ENCODE data around the gene PFKM.

PFKM gene

DNA sequence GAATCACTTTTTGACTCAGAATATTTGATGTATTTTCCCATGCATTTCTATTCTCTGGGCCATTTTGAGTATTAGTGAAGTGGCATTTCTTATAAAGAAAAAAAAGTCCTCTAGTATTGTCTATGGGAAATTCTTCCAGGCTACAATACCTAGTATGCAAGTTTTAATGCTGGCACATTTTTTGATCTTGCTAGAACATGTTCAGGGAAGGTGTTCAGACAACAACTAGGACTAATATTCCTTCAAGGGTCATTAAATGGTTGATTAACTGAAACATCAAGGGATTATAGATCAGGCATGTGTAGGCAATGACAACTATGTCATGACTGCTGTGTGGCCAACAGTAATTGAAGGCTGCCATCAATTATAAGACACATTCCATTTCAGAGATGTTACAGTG lies 71.9 kb downstream of the PFKM start:
- no peak for DNase-seq

DNA sequence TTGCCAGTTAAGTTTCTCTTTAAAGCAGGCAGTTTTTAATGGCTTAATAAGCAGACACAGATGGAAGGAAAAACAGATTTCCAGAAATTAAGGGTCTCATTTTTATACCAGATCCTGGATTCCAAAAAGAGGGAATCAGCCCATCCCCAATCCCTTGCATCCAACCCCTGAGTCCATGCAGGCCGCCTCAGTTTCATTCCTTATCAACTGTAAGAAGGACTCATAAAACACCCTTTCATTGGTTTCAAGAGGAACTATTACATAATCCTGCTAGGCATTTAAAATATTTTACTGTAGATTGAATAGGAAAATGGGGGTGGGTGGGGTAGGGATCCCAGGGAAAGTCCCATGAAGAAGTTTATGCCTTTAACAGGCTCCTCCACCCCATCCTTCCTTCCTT lies 73.7 kb downstream of the PFKM start:
- no peak for DNase-seq

DNA sequence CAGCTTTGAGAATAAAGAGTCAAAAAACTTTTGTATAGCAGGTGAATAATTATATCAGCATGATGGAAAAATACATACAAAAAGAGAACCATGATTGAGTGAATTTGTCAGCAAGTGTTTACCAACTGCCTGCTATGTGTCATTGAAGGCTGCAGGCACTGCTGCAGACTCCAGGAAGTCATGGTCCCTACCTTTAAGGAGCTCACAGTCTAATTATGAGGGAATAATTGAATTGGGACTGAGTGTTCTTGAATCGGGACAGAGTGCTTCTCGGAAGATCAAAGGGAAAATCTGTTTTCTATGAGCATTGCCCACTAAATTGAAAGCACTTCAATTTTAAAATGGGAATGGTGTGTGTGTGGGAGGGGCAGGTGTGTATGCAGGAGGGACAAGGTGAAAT lies 74.5 kb downstream of the PFKM start:
- no peak for DNase-seq

- no peak for DNase-seq
Measured at GRCh38 chr12:48194799-48195201, 75.6 kb downstream of the PFKM start.
